ENCODE measurements around the gene ODAD4.

DNA sequence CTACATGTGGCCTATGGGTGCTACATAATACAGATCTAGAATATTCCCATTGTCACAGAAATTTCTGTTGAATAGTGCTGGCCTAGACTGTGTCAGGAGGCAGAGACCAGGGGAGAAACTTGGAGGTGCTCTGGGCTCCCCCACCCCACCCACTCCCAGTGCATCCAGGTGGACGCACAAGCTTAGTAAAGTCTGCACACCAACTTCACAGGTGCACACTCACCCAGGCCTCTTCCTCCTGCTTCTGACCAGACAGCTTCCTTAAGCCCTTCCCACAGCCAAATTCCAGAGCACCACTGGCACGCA is 28.6 kb downstream of the ODAD4 start:
- TF ChIP-seq, protein P1, sequence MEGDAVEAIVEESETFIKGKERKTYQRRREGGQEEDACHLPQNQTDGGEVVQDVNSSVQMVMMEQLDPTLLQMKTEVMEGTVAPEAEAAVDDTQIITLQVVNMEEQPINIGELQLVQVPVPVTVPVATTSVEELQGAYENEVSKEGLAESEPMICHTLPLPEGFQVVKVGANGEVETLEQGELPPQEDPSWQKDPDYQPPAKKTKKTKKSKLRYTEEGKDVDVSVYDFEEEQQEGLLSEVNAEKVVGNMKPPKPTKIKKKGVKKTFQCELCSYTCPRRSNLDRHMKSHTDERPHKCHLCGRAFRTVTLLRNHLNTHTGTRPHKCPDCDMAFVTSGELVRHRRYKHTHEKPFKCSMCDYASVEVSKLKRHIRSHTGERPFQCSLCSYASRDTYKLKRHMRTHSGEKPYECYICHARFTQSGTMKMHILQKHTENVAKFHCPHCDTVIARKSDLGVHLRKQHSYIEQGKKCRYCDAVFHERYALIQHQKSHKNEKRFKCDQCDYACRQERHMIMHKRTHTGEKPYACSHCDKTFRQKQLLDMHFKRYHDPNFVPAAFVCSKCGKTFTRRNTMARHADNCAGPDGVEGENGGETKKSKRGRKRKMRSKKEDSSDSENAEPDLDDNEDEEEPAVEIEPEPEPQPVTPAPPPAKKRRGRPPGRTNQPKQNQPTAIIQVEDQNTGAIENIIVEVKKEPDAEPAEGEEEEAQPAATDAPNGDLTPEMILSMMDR (conservative IDR thresholded peaks at IDR 0.05), result no peak
- TF ChIP-seq ZFX (IDR thresholded peaks at IDR 0.05), result no peak
